Activated CD8-positive, alpha-beta memory T cell treated with anti-CD3 and anti-CD28 coated beads, Interleukin-2, amount 50 U/mL, for 48 hours (primary cell): ENCODE data around the gene MEI4.
"Not testable (repeated sequence)": the region's sequence is repeated elsewhere in the genome, so short reads cannot be mapped to it uniquely, and the experiment has no call there.

Experiments used
- DNase-seq: peaks from one replicate; pipeline ENCODE4 v3.0.0-alpha.2; 2020

MEI4 gene, protein sequence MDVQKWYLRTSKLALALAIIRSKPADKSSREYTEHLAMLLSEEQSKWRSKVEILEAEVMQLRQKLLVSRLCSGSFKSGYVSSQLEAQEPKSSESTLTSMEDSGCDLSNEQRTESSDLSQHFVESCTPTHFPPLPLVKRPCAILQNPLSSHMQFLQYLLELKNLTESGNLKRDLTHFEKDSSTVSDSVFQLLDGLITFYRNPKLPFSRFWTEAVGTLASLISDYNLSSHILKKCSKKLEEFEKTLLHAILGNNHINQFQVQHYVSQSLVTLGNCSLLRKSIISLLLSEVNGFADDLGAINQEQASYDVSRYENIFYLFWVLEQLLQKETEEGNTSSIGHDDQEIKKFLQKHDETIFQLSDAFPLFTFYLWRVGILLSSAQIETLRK

DNA sequence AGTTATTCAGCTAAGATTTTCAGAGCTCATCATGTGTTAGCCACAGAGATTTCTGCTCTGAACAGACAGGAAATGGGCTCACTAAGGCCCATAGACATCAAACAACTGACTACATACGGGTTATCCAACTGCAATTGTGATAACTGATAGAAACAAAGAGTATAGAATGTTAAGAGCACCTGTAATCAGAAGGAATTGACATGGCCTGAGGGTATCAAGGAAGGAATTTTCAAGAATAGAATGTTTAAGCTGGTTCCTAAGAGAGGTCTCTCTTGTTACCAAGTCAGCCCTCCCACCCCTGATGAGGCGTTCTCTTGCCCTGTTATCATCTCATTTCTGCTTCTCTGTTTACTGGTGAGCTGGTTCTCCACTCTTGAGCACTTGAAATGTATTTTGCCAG lies at the start of gene MEI4:
Gene MEI4 (plus strand): TSS at position 301 of the 400 bp plus-strand sequence. CDS start 37,633 bp downstream, outside the sequence.
- no peak for DNase-seq

DNA sequence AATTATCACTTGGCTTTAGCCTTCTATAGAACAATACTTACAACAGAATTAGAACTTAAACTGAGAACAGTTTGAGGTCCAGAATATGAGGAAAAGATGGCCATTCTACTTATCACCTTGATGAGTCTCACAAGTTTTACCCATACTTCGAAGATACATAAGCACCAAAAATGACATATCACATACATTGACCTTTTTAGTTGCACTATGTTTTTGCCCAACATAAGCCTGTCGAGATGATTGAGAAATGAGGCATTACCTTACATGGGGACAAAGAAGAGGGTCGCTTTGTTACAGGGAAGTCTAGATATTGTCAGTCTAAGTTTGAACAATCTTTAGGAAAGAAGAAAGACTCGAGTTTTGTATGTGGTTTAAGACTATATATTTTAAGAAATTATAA lies 48.4 kb upstream of the MEI4 start:
- DNase-seq: no peak

DNA sequence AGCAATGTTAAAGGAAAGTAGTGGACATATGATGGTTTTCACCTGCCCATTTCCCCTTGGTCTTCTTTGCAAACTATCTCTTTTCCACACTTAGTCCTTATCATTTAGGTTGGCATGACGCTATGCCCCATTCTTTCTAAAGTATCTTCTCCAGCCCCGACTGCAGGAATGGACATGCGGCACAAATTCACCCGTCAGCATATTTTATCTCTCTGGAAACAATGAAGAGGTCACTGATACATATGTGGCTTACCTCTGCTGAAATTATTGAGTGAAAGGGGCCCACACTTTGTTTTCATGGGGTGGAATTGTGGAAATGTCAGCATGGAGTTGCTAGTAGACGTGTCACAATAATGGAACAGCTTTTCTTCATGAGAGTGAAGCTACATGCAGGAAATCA lies 45.8 kb upstream of the MEI4 start:
- no peak for DNase-seq

DNA sequence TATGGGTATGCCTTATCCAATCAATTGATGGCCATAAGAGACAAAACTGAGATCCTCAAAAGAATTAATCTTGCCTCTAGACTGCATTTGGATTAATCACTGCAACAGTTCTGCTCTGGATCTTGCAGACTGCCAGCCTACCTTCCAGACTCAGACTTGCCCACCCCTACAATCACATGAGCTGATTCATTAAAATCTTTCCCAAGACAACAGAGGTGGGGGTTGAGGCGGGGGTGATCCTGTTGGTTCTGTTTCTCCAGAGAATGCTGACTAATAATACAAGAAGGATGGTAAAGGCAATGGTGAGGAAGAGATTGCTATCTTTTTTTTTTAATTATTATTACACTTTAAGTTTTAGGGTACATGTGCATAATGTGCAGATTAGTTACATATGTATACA lies 43.7 kb upstream of the MEI4 start:
- no peak for DNase-seq

DNA sequence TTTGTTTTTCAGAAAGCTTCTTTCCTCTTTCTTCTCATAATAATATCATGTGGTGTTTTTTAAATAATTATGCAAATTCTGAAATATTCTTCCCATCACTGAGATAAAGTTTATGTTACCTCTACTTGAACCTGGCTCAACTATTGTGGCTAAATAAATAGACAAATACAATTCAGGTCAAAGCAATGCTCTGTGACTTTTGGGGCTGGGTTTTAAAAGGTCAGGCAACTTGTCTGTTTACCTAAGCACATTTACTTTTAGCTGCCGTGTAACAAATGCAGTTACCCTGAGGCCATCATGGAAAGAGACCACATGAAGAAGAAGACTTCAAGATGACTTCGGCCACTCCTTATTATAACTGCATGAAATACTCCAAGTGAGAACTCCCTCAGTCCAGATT lies 33.7 kb upstream of the MEI4 start:
- no peak for DNase-seq

DNA sequence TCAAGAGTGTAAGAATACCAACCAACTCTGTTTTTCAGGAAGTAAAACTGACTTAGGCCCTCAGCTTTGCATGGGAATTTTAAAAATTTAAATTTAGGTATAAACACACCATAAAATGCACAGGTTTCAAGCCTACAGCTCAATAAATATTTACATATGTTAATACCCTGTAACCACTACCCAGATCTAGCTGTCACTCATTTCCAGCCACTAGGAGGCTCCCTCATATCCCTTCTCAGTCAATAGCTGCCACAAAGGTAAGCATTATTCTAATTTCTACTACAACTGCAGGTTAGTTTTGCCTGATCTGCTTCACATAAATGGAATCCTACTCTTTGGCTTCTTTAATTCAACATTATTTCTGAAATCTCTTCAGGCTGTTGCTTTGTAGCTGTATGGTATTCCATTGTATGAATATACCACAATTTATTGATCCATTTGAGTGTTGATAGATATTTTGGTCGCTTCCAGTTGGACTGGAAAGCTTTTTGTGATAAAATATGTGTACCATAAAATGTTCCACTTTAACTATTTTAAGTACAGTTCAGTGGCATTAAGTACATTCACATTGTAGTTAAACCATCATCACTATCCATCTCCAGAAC lies 32.5 kb upstream of the MEI4 start:
- DNase-seq: no peak

DNA sequence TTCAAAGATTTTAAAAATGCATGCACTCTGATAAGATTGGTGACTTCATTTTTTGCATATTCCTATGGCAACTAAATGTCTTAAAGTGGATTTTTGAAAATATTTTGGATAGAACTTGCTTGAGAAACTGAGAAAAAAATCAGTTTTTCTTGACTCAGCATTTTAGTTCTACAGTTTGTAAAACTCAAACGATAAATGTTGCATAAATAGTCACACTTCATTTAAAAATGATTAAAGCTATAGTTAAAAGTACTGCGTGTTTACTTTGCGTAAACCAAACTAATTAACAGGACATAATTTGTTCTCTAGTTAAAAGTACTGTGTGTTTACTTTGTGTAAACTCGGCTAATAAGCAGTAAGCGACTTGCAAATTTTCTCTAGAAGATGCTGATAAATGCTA lies 28.3 kb upstream of the MEI4 start:
- DNase-seq: no peak

DNA sequence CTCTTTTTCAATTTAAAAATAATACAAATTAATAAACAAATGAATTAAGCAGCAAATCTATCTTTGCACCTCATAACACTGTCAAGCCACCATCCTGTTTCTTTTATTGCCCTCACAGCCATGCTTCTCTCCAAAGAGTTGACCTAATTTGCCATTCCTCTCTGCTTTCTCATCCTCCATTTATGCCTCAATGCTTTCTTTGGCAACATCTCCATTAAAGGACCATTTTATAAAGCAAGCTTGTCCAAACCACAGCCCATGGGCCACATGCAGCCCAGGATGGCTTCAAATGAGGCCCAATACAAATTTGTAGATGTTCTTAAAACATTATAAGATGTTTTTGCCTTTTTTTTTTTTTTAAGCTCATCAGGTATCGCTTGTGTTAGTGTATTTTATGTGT lies 26.4 kb upstream of the MEI4 start:
- DNase-seq: no peak

DNA sequence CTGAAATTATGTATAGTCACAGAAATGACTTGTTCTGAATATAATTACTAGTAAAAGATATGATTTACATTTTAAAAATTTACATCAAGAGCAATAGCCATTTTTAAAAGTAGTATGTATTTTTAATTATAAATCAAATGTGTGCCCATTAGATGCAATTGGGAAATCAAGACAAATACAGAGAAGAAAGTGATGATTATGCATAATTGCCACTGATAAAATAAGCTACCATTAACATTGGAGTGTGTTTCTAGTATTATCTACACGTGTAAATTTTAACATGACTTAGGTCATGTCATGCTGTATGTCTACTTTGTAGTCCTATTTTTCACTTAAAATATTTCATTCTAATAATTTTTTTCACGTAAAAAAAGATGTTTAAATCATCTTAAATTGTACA lies 22.8 kb upstream of the MEI4 start:
- DNase-seq: no peak

DNA sequence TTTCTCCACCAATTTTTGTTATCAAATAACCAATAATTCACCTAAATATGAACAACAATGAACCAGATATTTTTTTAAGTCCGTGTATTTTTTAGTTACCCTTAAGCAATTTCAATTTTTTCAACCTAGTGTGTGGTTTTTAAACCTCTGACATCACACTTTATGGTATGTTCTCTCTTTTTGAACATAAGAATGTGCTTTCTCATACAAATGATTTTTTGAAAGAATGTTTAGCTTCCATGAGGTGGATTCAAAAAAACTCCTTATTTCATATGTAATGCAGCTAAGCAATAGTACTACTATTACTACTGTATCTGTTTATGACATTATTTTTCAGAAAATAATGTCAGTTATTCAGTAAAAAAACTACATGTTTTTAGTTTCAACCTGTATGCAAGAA lies 19.4 kb upstream of the MEI4 start:
- no peak for DNase-seq

DNA sequence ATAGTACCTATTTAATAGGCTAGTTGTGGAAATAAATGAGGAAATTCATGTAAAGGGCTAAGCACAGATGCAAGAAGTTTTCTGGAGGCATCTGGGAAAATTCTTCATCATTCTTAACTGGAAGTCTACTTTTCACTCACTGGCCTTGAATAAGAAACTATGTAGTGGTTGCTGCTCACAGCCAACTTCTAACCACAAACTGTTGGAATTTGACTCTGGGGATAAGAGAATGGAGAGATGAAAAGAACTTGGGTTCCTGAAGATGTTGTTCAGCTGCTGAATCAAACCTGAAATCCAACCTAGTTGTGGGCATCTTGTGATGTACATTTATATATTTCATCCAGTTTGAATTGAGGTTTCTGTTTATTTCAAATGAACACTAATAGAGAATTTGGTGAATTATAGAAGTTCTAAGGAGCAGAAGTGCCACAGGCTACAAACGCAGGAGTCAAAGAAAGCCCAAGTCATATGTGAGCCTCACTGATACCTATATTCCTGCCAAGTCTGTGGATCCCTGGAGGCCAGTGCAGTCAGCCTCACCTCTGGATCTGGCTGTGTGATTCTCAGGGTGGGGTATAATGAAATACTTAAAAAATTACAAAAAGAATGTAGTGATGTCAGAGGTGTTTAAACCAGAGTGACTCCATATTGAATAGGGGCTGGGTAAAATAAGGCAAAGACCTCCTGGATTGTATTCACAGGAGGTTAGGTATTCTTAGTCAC lies 18.7 kb upstream of the MEI4 start:
- no peak for DNase-seq

DNA sequence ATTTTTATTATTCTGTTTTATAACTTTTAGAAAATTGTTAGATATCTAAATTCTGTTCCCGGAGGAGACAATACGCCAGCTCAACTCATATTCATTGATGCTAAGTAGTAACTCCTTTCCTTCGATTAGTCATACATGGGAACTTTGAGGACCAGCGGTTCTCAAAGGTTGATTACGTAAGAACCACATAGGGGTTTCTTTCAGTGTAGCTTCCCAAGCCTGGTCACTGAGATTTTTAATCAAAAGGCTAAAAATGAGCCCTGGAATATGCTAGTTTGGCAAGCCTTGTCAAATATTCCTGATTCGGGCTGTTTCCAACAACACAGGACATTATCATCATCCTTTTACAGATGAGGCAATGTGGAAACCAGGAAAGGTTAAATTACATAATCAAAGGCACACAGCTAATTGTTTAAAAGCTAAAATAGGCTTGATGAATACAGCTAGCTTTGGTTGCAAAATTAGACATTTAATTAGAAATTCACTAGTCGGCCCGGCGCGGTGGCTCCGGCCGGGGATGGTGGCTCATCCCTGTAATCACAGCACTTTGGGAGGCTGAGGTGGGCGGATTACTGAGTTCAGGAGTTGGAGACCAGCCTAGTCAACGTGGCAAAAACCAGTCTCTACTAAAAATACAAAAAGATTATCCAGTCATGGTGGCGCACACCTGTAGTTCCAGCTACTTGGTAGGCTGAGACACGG lies 14.6 kb upstream of the MEI4 start:
- DNase-seq: no peak

DNA sequence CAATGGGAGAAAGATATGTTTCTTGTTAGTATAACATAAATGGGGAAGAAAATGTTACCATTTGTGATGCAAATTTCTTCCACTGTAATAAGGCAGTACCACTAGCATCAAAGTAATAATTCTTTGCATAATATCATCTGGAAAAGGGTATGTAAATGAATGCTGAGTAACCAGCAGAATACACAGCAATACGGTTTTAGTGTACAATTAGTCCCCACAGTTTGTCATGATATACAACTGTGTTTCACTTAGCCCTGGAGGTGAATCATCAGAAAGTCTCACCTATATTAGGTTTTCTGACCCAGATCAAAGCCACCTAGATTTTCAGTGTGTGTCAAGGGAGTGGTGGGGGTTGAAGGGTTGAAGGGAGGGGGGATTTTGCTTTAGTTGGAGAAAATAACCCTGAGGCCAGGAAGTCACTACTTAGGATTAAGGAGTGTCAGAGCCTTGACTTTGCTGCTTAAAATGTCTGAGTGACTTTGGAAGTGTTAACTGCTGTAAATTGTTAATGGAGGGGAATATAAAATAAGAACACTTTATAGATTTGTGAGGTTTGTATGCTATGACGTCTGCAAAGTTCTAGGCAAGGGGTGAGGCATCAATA lies 8.6 kb upstream of the MEI4 start:
- no peak for DNase-seq

DNA sequence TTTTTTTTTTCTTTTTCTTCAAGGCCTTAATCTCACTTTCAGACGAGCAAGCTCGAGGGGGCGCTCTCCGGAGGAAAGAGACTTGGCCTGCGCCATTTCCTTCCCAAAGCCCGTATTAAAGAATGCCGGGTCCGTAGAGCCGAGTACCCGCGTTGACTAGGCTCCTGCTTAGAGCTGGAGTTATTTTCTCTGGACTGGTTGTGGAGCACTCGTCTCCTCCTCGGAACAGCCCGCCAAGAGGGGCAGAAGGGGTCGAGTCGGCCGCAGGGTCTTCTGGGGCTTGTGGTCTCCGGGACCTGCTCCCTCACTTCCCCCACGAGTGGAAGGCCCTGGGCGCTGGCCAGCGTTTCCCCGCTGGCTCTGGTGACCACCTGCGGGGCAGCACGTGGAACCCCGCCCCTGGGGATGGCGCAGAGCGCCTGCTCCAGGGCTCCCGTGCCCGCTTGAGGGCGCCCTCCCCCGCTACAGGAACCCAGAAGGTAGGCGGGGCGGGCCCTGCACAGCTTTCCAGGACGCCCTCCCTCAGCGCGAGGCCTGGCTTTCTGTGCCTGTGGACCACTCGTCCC lies 2.7 kb upstream of the MEI4 start:
- DNase-seq: peak; percentile 51

DNA sequence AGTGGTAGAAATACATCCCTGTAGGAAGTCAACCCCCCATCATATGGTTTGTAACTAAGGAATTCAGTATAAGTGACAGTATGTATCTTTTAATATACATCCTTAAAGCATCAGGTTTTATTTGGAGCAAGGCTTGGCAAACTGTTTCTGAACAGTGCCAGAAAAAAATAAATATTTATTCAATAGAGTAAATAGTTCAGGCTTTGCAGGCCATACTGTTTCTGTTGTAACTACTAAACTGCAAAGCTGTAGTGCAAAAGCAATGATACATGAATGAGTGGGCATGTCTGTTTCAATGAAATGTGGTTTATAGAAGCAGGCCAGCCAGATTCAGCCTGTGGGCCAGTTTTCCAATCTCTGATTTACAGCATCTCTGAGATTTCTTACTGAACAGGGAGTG lies 977 bp downstream of the MEI4 start:
- no peak for DNase-seq

DNA sequence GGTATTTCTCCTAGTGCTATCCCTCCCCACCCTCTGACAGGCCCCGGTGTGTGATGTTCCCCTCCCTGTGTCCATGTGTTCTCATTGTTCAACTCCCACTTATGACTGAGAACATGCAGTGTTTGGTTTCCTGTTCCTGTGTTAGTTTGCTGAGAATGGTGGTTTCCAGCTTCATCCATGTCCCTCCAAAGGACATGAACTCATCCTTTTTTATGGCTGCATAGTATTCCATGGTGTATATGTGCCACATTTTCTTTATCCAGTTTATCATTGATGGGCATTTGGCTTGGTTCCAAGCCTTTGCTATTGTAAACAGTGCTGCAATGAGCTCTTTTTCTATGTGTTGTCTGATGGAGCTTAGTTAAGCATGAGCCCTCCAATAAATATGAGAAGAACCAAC lies 2.2 kb downstream of the MEI4 start:
- DNase-seq: not testable (repeated sequence)

DNA sequence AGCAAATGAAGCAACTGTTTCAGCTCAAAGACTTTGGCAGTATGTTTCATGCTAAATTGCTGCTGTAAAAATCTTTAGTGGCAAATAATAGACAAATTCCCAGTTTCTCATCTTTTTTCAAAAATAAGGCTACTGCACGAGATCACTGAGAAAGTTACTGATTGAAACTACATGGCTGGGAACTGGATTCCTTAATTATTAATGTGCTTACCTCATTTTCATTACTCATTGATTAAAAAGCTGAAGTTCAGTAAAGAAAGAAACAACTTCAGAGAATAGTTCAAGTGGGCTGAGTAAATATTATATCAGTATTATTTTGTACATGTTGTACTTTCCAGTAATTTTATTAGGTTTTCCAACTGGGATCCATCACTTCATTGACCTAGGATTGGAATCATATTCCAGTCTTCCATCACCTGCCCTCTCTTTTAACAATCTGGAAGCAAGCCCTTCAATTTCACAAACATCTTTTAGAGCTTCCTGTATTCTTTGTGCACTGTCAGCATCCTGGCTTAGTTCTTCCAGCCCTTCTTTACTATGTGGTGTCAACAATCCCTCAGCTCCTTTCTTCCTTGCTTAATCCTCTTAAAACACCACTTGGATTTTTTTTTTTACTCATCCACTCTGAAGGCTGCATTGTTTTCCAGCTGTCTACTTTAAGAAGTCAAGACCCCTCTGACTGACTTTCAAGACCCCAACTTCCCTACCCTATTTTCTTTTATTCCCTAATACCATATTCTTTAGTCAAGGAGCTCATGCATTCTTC lies 4.3 kb downstream of the MEI4 start:
- DNase-seq: no peak

DNA sequence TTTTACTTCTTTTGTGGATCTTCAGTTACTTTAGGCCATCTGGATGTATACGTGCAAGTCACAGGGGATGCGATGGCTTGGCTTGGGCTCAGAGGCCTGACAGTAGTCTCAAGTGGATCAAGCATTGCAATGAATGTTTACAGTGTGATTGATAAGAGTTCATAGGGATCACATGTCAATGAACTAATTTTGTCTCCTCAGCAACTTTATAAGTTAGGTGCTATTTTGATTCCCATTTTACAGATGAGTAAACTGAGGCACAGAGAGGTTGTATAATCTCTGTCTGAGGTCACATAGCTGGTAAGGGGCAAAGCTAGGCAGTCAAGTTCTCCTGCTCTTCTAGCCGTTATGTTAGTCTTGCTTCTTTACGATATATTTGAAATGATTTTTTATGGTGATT lies 13.5 kb downstream of the MEI4 start:
- DNase-seq: no peak

DNA sequence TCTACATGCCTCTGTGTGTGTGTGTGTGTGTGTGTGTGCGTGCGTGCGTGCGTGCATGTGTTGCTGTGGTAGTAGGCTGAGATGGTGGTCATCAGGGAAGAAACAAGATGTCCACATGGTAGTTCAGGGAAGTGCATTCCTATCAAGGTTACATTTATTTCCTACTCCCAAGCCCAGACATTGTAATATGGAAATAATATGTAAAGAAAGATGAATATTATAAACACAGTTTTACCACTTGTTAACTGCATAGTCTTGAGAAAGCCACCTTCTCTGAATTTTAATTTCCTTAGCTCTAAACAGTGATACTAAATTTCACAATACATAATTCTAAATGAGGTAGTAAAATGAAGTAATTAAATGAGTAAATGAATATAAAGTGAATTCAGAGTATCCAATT lies 14.0 kb downstream of the MEI4 start:
- no peak for DNase-seq

DNA sequence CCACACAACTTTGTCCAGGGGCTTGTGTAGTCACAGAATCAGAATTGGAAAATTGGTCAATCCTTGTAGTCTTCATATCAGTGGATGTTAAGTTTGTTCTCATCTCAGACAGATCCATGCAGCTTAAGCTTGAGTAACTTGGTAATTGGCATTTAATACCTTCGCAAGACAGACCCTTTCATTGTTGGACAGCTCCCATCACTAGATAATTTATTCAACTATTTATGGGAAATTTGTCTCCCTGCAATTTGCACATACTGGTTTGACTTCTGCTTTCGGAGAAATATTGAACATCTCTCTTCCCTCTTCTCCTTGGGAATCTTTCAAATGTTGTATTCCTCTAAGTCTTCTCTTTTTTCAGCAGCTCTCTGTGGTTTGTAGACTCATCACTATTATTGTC lies 17.1 kb downstream of the MEI4 start:
- DNase-seq: no peak

DNA sequence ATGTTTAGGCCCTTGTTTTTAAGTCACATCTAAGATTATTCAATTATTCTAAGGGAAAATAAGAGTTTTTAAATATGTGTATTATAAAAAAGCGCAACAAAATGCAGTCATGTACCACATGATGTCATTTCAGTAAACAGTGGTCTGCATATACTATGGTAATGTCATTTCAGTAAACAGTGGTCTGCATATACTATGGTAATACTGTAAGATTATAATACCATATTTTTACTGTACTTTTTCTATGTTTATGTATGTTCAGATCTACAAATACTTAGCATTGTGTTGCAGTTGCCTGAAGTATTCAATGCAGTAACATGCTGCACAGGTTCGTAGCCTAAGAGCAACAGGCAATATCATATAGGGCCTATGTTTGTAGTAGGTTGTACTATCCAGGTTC lies 21.4 kb downstream of the MEI4 start:
- no peak for DNase-seq

DNA sequence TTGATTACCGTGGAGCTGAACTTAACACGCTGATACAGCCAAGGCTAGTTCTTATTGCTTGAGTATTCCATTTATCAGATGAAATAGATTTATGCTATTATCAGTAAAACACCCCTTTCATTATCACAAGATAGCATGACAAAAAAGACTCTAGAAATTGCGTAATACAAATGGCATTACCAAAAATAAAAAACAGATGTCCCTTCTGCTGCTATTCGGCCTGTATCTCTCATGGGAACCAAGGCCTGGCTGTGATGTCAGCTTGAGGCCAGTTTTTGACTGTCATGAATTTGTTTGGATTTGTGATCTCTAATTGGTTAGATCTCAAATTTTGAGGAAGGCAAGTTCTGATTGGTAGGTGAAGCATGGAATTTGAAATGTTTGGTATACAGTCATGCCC lies 25.2 kb downstream of the MEI4 start:
- no peak for DNase-seq
